NCI-H748 (cell line): Measurements from ENCODE around the gene RBP7.
A peak's percentile ranks its signal among the peaks of the same experiment; 100 is the strongest.
"Not testable (repeated sequence)": the region's sequence is repeated elsewhere in the genome, so short reads cannot be mapped to it uniquely, and the experiment has no call there.

Source experiments
- DNase-seq: peaks from one replicate; lab custom pipeline; 2025; ENCODE audit not compliant: unreplicated experiment; lab: John Stamatoyannopoulos, UW

Gene RBP7

GRCh38 chr1:9996624-9997582 lies at the start of gene RBP7:
TSS of gene RBP7 (plus strand) at chr1:9997228. CDS start at chr1:9997259, 31 bp downstream.
- DNase-seq = peak; percentile 50

- no peak for DNase-seq
Measured at GRCh38 chr1:9957726-9958125, 39.3 kb upstream of the RBP7 start.

DNA sequence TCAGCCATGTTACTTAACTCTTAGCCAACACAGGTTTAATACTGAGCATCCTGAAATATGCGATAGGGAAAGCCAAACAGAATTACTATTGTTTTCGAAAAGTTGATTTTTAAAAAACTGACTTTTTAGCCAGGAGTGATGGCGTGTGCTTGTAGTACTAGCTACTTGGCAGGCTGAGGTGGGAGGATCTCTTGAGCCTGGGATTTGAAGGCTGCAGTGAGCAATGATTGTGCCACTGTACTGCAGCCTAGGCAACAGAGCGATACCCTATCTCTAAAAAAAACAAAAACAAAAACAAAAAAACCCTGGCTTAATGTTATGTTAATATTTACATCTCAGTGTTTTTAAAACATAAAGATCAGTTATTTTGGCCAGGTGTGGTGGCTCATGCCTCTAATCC lies 37.0 kb upstream of the RBP7 start:
- no peak for DNase-seq

- peak; percentile 74 for DNase-seq
Measured at GRCh38 chr1:9960706-9961562, 36.1 kb upstream of the RBP7 start.

DNA sequence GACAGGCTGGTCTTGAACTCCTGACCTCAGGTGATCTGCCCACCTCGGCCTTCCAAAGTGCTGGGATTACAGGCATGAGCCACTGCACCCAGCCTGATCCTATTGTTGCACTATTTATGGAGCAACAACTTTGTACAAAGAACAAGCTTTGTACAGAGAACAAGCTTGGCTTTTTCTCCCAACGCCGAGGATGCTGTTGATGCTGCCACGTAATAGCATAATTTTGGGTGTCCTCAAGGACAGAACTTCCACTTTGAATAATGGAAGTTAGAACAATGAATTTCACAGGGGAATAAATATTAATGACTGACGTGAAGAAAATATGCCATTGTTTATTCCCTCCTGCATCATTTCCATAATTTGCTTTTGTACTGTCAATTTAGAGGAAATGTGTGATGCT lies 12.8 kb upstream of the RBP7 start:
- DNase-seq = no peak

GRCh38 chr1:9985001-9985400 lies 12.0 kb upstream of the RBP7 start:
- DNase-seq = no peak

- no peak for DNase-seq
Measured at GRCh38 chr1:9989773-9990172, 7.3 kb upstream of the RBP7 start.

DNA sequence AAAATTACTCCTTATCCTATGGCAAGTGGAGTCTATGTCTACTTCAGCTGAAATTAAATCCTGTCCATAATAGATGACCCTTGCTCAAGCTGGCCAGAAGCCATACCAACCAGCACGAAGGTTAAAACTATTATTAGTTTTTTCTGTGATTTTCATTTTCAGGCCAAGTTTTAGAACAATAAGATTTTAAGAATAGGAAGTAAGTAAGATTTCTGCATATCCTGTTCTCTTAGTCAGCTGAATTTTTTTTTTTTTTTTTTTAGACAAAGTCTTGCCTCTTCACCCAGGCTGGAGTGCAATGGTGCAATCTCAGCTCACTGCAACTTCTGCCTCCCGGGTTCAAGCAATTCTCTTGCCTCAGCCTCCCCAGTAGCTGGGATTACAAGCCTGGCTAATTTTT lies 6.1 kb upstream of the RBP7 start:
- no peak for DNase-seq

DNA sequence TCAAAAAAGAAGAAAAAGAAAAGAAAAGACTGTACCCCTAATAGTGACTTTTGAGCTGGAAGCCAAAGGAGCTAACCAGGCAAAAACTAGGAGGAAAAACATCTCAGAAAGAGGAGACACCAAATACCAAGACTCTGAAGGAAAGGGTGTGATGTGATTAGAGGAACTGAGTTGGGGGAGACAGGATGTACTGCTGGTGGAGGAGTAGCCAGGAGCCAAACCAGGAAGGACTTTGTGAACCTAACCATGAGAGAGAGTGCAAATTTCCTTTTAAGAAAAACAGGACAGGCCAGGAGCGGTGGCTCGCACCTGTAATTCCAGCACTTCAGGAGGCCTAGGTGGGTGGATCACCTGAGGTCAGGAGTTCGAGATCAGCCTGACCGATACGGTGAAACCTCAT lies 4.1 kb upstream of the RBP7 start:
- DNase-seq = no peak

DNA sequence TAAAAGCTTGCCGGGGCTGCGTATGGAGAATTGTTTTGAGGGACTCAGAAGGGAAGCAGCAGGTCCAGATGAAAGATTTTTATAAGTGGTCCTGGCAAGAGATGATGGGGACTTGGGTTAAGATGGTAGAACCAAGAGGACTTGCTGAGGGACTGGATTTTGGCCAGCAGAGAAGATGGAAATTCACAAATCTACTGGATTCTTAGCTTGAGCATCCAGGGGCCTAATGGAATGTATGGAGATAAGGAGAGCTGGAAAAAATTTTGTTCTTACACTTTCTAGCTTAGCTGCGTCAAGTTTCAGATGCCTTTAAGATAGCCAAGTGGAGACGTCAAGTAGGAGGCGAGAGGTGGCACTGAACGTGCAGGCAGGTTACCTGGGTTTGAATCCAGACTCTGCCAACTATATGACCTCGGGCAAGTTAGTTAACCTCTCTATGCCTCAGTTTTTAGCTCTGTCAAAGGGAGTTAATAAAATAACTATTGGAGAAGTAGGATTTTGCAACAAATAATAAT lies 3.4 kb upstream of the RBP7 start:
- no peak for DNase-seq

DNA sequence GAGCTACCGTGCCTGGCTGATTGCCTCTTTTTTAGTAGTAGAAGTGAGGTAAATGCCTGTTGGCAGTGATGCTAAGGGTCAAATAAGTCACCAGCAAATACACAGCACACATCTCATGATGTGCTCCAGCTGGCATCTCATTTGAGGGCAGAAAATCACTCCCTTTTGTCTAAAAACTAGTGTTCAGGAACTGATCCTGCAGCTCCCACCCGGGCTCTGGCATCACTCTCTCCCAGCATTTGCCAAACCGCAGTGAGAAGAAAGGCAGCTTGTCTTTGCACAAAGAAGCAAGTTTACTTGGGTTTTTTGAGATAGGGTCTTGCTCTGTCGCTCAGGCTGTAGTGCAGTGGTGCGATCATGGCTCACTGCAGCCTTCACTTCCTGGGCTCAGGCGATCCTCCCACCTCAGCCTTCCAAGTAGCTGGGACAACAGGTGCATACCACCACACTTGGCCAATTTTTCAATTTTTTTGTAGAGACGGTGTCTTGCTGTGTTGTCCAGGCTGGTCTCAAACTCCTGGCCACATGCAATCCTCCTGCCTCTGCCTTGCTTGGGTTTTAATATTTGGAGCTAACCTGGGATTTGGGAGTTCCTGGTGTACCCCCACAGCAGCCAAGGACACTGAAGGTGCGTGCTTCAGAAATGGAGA lies 4.1 kb downstream of the RBP7 start:
- DNase-seq = no peak

GRCh38 chr1:10005248-10005647 lies 8.2 kb downstream of the RBP7 start:
- DNase-seq = not testable (repeated sequence)

- DNase-seq = no peak
Measured at GRCh38 chr1:10007169-10007568, 10.1 kb downstream of the RBP7 start.

GRCh38 chr1:10014016-10014415 lies 17.0 kb downstream of the RBP7 start:
- no peak for DNase-seq

- no peak for DNase-seq
Measured at GRCh38 chr1:10019561-10019960, 22.5 kb downstream of the RBP7 start.

DNA sequence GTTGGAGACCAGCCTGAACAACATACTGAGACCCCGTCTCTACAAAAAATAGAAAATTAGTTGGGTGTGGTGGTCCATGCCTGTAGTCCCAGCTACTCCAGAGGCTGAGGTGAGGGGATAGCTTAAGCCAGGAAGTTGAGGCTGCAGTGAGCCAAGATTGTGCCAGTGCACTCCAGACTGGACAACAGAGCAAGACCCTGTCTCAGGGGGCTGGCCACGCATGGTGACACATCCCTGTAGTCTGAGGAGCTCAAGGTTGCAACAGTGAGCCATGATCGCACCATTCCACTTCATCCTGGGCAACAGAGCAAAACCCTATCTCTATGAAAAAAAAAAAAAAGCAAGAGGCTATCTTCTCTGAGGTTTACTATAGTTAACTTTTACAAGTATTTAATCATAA lies 23.1 kb downstream of the RBP7 start:
- DNase-seq = no peak

GRCh38 chr1:10020678-10021077 lies 23.6 kb downstream of the RBP7 start:
- DNase-seq = not testable (repeated sequence)

DNA sequence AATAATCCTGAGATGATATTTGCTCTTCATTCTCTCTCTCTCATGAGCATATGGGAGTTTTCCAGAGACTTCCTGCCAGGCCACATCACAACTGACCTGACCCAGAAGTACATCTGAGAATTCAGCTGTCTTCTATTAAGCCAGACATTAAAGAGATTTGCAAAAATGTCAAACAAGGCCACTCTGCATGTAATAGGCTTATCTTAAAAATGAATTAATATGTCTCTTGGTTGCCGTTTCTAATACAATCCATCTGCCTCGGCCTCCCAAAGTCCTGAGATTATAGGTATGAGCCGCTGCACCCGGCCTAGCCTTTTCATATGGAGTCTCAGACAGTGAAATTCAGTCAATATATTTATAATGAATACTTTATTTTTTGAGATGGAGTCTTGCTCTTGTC lies 25.0 kb downstream of the RBP7 start:
- not testable (repeated sequence) for DNase-seq

- no peak for DNase-seq
Measured at GRCh38 chr1:10022656-10023055, 25.6 kb downstream of the RBP7 start.

DNA sequence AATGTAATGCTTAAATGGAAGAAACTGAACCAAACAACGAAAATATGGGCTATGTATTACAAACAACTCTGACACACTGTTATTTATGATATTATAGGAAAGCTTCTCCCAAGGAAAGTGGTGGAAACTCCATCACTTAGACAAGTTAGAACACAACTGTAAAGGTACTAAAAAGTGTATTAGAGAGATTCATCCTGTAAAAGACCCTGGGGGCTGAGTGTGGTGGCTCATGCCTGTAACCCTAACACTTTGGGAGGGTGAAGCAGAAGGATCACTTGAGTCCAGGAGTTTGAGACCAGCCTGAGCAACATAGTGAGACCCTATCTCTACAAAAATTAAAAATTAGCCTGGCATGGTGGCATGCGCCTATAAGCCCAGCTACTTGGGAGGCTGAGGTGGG lies 28.3 kb downstream of the RBP7 start:
- no peak for DNase-seq

DNA sequence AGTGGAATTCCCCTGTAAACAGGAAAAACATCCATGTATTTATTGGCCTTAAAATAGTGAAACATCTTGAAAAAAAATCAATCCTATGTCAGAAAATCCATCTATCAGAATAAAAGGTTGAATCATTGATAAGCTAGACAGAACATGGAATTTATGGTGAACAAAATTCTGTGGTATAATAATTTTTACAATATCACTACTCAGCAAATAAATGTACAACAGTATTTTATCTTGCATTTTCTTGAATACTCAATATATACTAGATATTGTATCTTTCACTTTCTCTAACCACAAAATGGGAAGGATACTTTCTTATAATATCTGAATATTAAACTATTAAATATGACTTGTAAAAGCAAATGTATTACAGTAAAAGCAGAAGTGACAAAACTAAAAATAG lies 30.0 kb downstream of the RBP7 start:
- DNase-seq = no peak
